Medulla oblongata (tissue), 1 donor: ENCODE data around the gene ZCCHC14.
"Not testable (repeated sequence)": the region's sequence is repeated elsewhere in the genome, so short reads cannot be mapped to it uniquely, and the experiment has no call there.

Experiments used
- DNase-seq: peaks from one replicate; pipeline ENCODE4 v3.0.0-alpha.2; 2015; ENCODE audit errors: extremely low spot score

Gene ZCCHC14

GRCh38 chr16:87409781-87410180, 83.0 kb downstream of the ZCCHC14 start:
- no peak for DNase-seq

GRCh38 chr16:87409153-87409552, 83.7 kb downstream of the ZCCHC14 start:
- DNase-seq: no peak

- no peak for DNase-seq
These were observed 85.2 kb downstream of the ZCCHC14 start for GRCh38 chr16:87407511-87408112.

DNA sequence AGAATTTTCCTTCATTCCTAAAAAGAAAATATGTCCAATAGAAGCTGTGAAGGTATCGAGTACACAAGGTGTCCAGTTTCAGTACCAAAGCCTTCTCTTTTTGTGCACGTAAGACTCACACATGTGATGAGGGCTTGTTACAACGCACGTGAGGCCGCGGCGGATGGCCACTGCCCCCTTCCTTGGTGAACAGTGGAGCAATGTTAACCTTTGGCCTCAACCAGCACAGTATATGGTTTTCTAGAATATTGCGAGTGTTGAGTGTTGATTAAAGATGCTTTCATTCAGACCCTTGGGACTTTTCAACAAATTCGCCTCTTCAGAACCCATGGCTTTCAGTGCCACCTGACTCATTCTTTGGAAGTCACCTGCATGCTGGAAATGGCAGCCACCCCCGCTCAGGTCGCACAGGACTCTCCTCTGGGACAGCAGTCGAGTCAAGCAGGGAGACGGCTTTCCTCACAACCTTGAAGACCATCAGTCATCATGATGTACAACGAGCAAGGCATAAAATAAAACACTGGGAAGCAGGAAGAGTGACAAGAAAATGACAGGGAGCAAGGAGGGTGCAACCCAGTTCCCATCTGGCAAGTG, 86.2 kb downstream of the ZCCHC14 start:
- DNase-seq: no peak

- no peak for DNase-seq
These were observed 87.8 kb downstream of the ZCCHC14 start for GRCh38 chr16:87404764-87405625.

DNA sequence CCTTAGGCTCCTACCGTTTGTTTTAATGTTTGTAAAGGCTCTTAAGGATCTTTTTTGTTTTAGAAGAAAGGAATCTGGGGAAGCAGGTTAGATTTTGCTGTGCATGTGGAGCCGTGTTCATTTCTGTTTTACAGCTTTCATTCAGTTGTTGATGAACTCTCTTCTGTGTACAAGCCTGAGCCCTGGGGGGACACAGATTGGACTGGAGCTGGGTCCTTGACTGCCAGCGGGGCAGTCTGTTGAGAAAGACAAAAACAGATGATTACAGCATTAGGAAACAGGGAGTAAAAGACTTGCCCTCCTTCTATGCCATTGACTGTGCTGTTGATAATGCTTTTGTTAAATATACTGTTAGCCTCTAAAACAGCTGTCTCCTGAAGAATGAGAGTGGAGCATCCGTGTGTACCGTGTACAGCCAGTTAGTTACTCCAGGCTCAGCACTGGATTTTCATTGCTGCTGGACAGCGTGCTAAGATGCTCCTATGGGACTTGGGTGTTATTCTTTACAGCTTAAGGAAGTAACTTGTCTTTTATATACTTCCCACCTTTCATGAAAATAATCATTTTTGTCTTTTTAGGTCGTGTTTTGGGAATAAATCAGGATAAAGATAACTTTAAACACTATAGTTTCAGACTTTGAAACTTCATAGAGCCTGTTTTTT, 97.5 kb downstream of the ZCCHC14 start:
- no peak for DNase-seq

- no peak for DNase-seq
These were observed 99.2 kb downstream of the ZCCHC14 start for GRCh38 chr16:87393680-87394055.

DNA sequence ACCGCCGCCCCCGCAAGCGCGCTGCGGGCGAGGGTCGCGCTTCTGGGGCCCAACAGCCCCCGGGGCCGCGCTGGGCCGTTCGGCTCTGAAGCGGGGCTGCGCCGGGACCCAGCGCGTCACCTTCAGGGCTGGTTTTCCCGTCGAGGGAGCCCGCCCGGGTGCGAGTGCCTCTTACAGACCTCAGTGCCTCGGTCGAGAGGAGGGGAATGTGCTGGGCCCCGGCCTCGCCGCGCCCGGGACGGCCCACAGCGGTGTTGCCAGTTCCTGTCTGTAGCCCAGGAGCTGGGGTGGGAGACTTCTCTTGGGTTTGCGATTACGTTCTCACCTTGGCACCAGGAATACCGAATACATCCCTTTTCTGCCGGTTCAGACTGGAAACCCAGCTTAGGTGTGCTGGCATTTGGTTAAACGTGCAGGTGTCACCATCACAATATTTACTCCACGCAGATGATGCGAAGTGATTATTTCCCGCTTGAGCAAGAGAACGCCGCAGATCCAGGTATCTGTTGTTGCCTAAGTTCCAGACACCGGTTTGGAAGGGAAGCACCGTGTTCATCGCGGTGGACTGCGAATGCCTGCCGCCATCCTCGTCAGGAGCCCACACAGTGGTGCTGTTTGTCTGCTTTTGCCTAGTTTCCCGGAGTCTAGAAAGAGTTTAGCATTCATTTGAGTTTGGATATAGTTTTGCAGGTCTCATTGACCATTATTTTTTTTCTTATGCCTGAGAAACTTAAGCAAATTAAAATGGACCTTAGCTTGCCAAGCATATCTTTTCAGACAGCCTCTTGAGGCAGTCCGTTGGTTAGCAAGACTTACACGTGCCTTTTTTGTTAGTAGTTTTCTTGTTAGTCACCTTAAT, 99.8 kb downstream of the ZCCHC14 start:
- DNase-seq: peak; percentile 75

DNA sequence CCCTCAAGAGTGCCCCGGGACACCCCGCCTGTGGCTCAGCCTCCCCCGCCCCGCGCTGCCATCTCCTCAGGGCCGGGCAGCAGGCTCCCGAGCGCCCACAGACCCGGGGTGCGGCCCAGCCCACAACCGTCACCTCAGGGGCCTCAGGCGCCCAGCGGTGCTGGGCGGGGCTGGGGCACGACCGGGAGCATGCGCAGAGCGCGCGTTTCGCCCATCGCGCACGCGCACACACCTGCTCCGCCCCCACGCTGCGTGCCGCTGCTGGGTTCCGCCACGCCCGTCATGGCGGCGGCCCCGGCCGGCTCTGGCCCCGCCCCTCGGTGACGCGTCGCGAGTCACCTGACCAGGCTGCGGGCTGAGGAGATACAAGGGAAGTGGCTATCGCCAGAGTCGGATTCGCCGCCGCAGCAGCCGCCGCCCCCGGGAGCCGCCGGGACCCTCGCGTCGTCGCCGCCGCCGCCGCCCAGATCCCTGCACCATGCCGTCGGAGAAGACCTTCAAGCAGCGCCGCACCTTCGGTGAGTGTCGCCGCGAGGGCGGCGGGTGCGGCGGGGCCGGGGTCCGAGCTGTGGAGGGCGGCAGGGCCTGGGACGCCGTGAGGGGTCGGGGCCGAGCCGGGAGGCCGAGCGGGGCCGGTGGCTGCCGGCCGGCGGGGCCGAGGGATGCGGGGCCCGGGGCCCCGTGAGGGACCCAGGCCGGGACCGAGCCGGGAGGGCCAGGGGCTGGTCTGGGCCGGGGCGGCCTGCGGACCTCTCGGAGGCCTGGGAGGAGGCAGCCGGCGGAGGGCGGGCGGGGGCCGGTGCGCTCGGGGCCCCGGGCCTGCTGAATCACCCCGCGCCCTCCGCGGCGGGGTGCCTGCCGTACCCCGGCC, 100.6 kb downstream of the ZCCHC14 start, which contains the start of gene MAP1LC3B:
Gene MAP1LC3B, plus strand, starts transcription at position 387 of the 871 bp plus-strand sequence. Its CDS starts 92 bp downstream, at position 479.
- peak; percentile 97 for DNase-seq

DNA sequence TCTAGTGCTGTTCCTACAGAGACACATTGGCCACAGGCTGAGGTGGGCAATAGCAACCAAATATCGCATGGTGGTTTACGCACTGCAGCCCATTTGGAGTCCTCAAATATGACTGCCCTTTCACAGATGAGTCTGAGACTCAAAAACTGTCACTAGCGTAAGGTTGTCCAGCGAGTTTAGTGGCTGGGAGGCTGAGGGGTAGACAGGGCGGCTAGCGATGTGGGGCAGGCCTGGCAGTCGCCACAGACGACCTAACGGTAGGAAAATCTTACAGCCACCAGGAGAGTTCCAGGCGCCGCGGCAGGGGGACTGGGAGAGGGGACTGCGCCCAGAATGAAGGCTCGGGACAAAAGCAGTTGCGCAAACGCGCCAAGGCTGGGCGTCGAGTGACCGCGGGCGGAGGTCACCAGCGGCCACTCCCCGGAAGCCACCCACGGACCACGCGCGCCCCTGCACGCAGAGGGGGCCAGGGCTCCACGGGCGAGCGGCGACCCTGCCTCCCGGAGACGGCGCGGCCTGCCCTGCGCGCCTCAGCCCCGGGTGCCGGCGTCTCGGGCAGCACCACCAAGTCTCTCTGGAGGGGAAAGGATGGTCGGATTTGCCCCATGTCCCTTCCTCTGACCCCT, 101.4 kb downstream of the ZCCHC14 start:
- DNase-seq: peak; percentile 64

- peak; percentile 6 for DNase-seq
These were observed 102.0 kb downstream of the ZCCHC14 start for GRCh38 chr16:87390641-87391323.

GRCh38 chr16:87389914-87390313, 102.9 kb downstream of the ZCCHC14 start:
- DNase-seq: not testable (repeated sequence)

- DNase-seq: peak; percentile 8
These were observed 103.6 kb downstream of the ZCCHC14 start for GRCh38 chr16:87389245-87389644.

- no peak for DNase-seq
These were observed 104.0 kb downstream of the ZCCHC14 start for GRCh38 chr16:87388818-87389134.

GRCh38 chr16:87387942-87388817, 104.6 kb downstream of the ZCCHC14 start:
- peak; percentile 100 for DNase-seq

DNA sequence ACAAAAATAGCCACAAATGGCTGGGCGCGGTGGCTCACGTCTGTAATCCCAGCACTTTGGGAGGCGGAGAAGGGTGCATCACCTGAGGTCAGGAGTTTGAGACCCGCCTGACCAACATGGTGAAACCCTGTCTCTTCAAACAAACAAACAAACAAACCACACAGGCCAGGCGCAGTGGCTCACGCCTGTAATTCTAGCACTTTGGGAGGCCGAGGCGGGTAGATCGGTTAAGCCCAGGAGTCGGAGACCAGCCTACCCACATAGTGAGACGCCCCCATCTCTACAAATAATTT, 108.0 kb downstream of the ZCCHC14 start:
- not testable (repeated sequence) for DNase-seq

GRCh38 chr16:87384162-87384874, 108.5 kb downstream of the ZCCHC14 start:
- DNase-seq: no peak
